ENCODE data around the gene ABLIM3.

GRCh38 chr5:149175346-149176105 lies 34.2 kb downstream of the ABLIM3 start:
- TF ChIP-seq CTCF (optimal IDR thresholded peaks at IDR 0.05 in 1 of 3, IDR thresholded peaks at IDR 0.05 in 1 of 3, conservative IDR thresholded peaks at IDR 0.05 in 1 of 3; ENCODE audit: extremely low read depth in 1 of 3, insufficient read depth in 2 of 3, low read length in 3 of 3) (no peak), EZH2 (IDR thresholded peaks at IDR 0.05; ENCODE audit: low read length) (no peak)
